Measurements from ENCODE around the gene FCF1. TPM values are rescaled to one million over a fixed set of nuclear protein-coding genes. Genes with fewer than 3 reads are reported as not detected.

The FCF1 gene
- total RNA-seq, 4 donors from 2014 or later = 35.4 to 51.2 (median 39.3) TPM

GRCh38 chr14:74697976-74698375 lies 15.0 kb upstream of the FCF1 start:
- 94 to 96% methylated on average over 2 of the region's 2 CpGs for WGBS, 2 donors
- intact Hi-C loops (cut with DNase I) = no loop called here
- Histone ChIP-seq H3K27me3 (no peaks in the 10 kb centered on the region), H3K9me3 (no peaks in the 10 kb centered on the region), H3K4me3 (replicated peaks in 1 of 3) (no peak overlapping the region), H3K27ac (no peak overlapping the region), H3K4me1 (peaks cover 17 to 28% of the 10 kb centered on the region in 2 donors), H3K36me3 (no peaks in the 10 kb centered on the region)
- TF ChIP-seq CTCF (IDR thresholded peaks at IDR 0.05) (no peak), POLR2A (IDR thresholded peaks at IDR 0.05) (no peak)
- no peak for DNase-seq

GRCh38 chr14:74698465-74698864 lies 14.5 kb upstream of the FCF1 start:
- H3K4me1 ChIP-seq = peaks cover 19 to 28% of the 10 kb centered on the region in 2 donors
- intact Hi-C loops (cut with DNase I) = no loop called here
- no peak for DNase-seq
- TF ChIP-seq CTCF (IDR thresholded peaks at IDR 0.05) (no peak), POLR2A (IDR thresholded peaks at IDR 0.05) (no peak)
- H3K9me3 ChIP-seq = no peaks in the 10 kb centered on the region
- H3K27me3 ChIP-seq = no peaks in the 10 kb centered on the region
- H3K27ac ChIP-seq = no peak overlapping the region
- H3K4me3 ChIP-seq (replicated peaks in 1 of 3) = no peak overlapping the region
- 94 to 96% methylated on average over 4 of the region's 4 CpGs for WGBS, 2 donors
- no peaks in the 10 kb centered on the region for H3K36me3 ChIP-seq

GRCh38 chr14:74702293-74702692 lies 10.7 kb upstream of the FCF1 start:
- no peak for TF ChIP-seq CTCF (IDR thresholded peaks at IDR 0.05)
- TF ChIP-seq POLR2A (IDR thresholded peaks at IDR 0.05) = no peak
- H3K27ac ChIP-seq = peak overlapping the region in 1 of 3 donors; percentile 81
- intact Hi-C loops (cut with DNase I) = loop anchor here (10.0 kb wide), 1 partner anchor 87 kb away; the partner anchor contains the start of gene LTBP2
- no peak for DNase-seq
- 100% methylated on average over 2 of the region's 2 CpGs for WGBS, 2 donors
- H3K4me1 ChIP-seq = peaks cover 44 to 53% of the 10 kb centered on the region in 2 donors
- H3K9me3 ChIP-seq = no peaks in the 10 kb centered on the region
- no peak overlapping the region for H3K4me3 ChIP-seq (replicated peaks in 1 of 3)
- no peaks in the 10 kb centered on the region for H3K27me3 ChIP-seq
- H3K36me3 ChIP-seq = no peaks in the 10 kb centered on the region

GRCh38 chr14:74703043-74703442 lies 9.9 kb upstream of the FCF1 start:
- no peaks in the 10 kb centered on the region for H3K36me3 ChIP-seq
- 89 to 94% methylated on average over 3 of the region's 3 CpGs for WGBS, 2 donors
- H3K9me3 ChIP-seq = no peaks in the 10 kb centered on the region
- no peak overlapping the region for H3K4me3 ChIP-seq (replicated peaks in 1 of 3)
- H3K27me3 ChIP-seq = no peaks in the 10 kb centered on the region
- intact Hi-C loops (cut with DNase I) = loop anchor here (10.0 kb wide), 1 partner anchor 88 kb away; the partner anchor contains the start of gene LTBP2
- DNase-seq = no peak
- peaks cover 44 to 53% of the 10 kb centered on the region in 2 donors for H3K4me1 ChIP-seq
- peak overlapping the region in 2 of 3 donors; percentile 66 to 81 for H3K27ac ChIP-seq
- TF ChIP-seq CTCF (IDR thresholded peaks at IDR 0.05) (no peak), POLR2A (IDR thresholded peaks at IDR 0.05) (no peak)

GRCh38 chr14:74704656-74705055 lies 8.3 kb upstream of the FCF1 start:
- no peak for TF ChIP-seq POLR2A (IDR thresholded peaks at IDR 0.05)
- intact Hi-C loops (cut with DNase I) = loop anchor here (10.0 kb wide), 1 partner anchor 90 kb away; the partner anchor contains the start of gene LTBP2
- Histone ChIP-seq H3K4me3 (replicated peaks in 1 of 3) (no peak overlapping the region), H3K36me3 (no peaks in the 10 kb centered on the region), H3K27me3 (no peaks in the 10 kb centered on the region), H3K27ac (peak overlapping the region; percentile 66 to 83 (median 81)), H3K4me1 (peaks cover 44 to 59% of the 10 kb centered on the region in 2 donors), H3K9me3 (no peaks in the 10 kb centered on the region)
- no peak for DNase-seq
- WGBS, 2 donors = 24 to 35% methylated on average over 2 of the region's 2 CpGs
